Skeletal muscle cell (primary cell): ENCODE results near the gene CYP19A1.

ENCODE experiments used
- DNase-seq: peaks from one replicate; pipeline ENCODE4 v3.0.0-alpha.2; 2010; ENCODE audit warnings: low read depth
- H3K4me3 ChIP-seq: 2 replicates; pipeline ENCODE4 v1.5.1; 2011; ENCODE audit warnings: low read depth, mild to moderate bottlenecking, control low read depth, low read length, moderate library complexity

Gene CYP19A1

DNA sequence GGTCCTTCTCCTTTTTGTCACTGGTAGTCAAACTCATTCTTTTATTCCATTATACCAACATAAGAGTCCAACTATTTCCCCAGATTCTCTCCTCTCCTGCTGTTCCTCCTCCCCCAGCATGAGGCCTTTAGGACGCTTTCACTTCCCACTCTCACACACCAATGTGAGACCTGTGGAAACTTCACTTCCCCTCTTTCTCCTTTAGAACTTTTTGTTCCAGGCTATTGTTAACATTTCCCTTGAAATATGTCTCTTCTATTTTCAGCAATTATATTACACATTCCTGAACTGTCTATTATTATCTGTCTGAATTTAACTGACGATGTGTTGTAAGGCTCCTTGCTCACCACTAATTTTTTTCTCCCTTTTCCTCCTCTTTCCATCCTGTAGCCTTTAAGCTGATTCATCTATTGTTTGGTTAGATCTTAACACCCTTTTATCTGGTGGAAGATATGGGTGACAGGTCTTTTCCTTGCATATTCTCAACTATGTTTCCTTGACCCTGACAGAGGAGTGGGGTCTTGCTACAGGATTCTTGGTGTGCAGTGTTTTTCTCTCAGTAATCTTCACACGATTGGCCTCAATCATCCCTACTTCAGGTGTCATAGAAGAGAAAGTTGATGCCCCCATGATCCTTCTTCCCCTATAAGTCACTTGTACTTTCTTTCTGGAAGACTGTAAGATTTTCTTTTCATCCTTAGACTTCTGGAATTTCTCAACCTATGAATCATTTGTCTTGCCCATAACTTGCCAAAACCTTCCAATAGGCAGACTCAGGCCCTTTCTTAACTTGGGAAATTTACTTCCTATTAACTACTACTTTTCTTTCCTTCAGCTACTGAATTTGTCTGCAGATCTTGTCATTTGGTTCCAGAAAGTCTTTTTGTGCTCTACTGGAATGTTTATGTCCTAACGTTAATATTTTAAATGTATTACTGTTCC is 5.9 kb downstream of the CYP19A1 start:
- DNase-seq, result no peak

DNA sequence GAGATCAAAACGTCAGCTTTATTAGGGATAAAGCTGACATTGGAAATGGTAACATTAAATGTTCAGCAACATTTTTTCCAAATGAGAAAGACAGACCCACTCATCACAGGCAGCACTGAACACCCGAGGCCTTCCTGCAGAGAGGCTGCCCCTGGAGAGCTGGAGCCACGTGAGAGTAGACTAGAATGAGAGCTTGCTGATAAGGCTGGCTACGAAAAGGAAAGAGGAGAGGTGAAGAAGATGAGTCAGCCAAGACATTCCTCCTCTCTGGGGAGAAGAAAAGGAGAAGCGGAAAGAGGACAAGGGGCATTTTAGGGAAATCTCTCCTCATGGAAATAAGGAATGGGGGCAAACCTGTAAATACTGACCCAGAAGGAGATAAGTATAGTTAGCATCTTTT is 7.3 kb downstream of the CYP19A1 start:
- no peak overlapping the region for H3K4me3 ChIP-seq
- DNase-seq, result no peak

More for the DNA sequence above, 5.9 kb downstream of the CYP19A1 start:
- no peak overlapping the region for H3K4me3 ChIP-seq

DNA sequence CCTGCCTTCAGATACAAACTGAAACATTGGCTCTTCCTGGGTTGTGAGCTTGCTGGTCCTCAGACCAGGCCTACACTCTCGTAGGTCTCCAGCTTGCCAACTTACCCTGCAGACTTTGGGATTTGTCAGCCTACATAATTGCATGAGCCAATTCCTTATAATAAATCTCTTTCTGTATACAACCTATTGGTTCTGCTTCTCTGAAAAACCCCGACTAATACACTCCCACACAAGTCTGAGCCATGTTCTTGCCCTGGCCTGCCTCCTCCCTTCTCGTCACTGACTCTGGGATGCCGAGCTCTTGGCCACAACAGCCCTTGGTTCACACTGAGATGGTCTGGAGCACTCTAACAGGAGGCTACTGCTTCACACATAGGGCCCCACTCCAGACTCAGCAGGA is 9.5 kb downstream of the CYP19A1 start:
- DNase-seq, result no peak
- H3K4me3 ChIP-seq, result no peak overlapping the region

DNA sequence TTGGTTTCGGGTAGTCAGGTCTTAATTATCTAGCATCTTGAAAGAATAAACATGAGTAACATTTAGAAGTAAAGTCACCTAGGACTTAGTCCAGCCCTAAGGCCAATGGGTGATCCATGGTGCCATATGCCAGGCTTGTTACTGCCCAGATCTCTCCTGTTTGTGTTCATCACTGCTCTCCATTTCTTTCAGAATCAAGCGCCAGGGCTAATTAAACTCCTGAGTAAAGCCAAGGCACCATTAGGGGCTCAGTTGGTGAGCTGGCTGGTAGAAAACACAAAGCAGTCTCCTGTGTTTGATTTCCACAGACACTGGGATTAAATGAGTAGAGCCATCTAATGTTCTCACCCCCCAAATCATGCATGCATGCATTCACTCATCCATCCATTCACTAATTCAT is 11.3 kb downstream of the CYP19A1 start:
- no peak for DNase-seq
- no peak overlapping the region for H3K4me3 ChIP-seq

DNA sequence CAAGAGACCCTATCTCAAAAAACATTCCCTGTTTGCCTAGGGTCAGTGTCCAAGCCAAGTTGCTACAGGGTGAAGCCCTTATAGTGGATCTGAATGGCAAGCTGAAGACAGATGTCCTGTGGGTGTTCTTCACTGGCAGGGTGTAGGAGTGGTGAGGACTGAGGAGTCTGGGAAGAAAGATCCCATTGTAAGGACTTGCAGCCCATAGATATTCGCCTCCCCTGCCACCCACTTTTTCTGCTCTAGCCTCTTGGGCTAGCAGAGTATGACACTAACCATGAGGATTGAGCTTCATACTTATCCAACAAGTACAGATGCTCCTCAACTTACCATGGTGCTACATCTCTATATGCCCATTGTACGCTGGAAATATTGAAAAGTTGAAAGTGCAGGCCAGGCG is 13.2 kb downstream of the CYP19A1 start:
- H3K4me3 ChIP-seq, result no peak overlapping the region
- no peak for DNase-seq

- H3K4me3 ChIP-seq, result no peak overlapping the region
- DNase-seq, result no peak
These were observed 14.6 kb downstream of the CYP19A1 start for GRCh38 chr15:51323749-51324148.

GRCh38 chr15:51322621-51323296 is 15.6 kb downstream of the CYP19A1 start:
- DNase-seq, result peak; percentile 64
- H3K4me3 ChIP-seq, result no peak overlapping the region

DNA sequence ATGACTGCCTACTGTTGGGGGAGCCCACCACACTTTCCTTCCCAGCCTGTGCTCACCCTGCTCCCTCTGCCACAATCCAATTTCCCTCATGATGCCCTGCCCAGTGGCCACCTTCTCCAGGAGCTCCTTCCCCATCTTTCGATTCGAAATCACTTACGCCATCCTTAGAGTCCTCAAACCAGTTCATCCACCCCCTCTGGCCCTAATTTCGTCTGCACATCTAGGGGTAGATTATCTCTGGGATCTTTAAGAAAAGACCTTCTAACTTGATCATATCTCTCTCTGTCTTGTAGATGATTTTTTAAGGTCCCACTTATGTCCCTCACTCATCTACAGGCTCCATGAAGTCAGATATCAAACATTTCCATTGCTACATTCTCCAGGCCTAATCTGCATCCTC is 17.1 kb downstream of the CYP19A1 start:
- no peak for DNase-seq
- no peak overlapping the region for H3K4me3 ChIP-seq

DNA sequence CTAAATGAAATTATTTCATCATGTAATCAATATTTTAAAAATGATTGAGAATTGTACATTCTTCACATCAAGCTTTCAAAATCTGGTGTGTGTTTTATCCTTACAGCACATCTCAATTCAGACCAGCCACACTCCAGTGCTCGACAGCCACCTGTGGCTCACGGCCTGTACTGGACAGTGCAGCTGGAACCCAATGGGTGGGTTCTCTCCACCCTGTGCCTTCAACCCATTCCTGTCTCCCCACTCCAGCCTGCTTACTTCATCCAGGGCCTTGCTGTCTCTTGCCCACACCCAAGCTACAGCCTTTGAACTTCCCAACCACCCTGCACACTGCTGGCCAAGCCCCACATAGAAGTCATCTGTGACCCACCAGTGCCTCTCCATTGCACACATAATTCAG is 17.6 kb downstream of the CYP19A1 start:
- no peak overlapping the region for H3K4me3 ChIP-seq
- DNase-seq, result no peak

- DNase-seq, result no peak
- no peak overlapping the region for H3K4me3 ChIP-seq
These were observed 18.9 kb downstream of the CYP19A1 start for GRCh38 chr15:51319539-51319938.

- H3K4me3 ChIP-seq, result no peak overlapping the region
- DNase-seq, result no peak
These were observed 19.8 kb downstream of the CYP19A1 start for GRCh38 chr15:51318382-51319150.

- no peak overlapping the region for H3K4me3 ChIP-seq
These were observed 21.8 kb downstream of the CYP19A1 start for GRCh38 chr15:51316636-51317035.

DNA sequence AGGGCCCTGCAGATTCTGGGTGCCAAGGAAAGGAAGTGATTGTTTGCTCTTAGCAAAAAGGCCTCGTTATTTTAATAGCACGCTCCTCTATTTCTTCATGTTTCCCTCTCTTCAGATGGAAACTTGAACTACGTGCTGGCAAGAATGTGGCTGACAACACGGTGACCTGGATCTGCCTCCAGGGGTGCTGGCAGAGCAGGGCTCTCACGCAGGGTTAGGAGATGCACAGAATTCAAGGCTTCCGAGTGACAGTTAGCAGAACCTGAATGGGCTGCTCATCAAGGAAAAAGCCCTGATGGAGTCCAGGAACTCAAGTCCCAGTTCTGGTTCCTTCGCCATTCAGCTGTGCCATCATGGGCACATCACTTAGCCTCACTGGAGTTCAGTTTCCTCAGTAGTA is 22.7 kb downstream of the CYP19A1 start:
- no peak overlapping the region for H3K4me3 ChIP-seq
- no peak for DNase-seq

More at GRCh38 chr15:51316636-51317035, 21.8 kb downstream of the CYP19A1 start:
- DNase-seq, result no peak

DNA sequence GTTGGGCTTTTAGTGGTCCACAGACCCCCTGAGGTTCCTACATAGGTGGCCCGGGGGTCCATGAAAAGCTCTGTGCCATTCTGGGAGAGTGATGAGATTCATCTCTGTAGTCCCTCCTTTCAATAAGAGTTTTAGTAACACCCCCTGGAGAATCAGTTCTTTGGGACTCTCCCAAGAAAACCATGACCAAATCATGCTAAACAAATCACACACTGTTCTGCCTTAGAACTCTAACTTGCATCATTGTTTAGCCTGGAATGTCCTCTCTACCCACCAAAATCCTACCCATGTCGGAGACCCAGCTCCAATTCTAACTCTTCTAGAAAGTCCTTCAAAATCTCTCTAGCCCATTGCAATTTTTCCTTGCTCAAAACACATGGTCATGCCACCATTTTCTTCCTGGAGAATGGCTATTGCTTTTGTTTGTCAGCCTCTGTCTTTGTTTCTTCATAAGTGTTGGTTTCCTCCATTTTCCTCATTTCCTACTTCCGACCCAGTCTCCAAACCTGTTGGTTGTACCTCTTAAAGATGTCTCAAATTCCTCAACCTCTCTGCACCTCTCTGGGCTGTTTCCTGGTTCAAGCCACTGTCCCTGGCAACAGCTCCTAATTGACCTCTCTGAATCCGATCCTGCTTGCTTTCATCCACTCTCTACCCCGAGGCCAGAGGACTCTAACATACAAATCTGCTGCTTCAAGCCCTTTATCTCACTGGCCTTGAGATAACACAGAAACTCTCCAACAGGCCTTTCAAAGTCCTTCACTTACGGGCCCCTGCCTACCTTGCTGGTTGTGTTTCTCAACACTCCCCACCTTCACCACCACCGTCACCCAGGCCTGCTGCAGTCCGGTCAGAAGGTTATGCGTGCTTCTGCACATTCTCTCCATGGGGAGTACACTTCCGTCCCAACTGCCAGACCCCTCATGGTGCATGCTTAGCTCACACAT is 23.7 kb downstream of the CYP19A1 start:
- no peak for DNase-seq
- no peak overlapping the region for H3K4me3 ChIP-seq

DNA sequence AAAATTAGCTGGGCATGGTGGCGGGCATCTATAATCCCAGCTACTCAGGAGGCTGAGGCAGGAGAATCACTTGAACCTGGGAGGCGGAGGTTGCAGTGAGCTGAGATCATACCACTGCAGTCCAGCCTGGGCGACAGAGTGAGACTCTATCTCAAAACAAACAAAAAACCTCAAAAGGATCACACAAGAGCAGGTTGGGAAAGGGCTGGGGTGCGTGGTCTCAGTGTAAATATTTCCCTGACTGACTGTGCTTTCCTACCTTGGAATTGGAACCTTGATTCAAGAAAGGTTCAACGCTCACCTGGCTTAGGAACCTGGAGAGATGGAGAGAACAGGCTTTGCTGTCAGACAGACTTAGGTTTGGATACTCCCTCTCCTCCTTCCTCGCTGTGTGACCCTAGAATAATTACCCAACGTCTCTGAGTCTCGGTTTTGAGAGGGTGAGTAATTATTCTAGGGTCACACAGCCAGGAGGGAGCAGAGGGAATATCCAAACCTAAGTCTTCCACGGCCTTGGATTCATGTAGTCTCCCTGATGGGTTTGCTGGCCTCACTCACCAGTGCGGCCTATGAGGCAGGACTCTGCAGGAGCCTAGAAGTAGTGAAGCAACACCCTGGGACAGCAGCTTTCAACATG is 24.6 kb downstream of the CYP19A1 start:
- no peak for DNase-seq
- H3K4me3 ChIP-seq, result no peak overlapping the region

DNA sequence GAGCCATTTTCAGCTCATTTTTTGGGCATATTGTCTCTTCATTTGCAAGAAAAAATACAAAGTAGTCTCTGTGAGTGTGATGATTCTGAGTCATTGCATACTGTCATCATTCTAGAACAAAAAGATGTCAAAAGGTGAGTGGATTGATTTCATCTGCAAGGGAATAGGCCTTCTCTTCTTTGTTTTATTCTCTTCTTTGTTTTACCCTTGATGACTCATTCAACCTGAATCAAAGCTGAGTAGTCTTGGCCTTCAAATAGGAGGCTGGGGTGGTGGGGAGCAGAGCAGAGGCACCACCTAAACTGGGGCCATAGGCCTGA is 25.4 kb downstream of the CYP19A1 start:
- no peak overlapping the region for H3K4me3 ChIP-seq
- DNase-seq, result no peak

GRCh38 chr15:51312166-51313073 is 26.0 kb downstream of the CYP19A1 start:
- no peak for DNase-seq
- H3K4me3 ChIP-seq, result no peak overlapping the region

GRCh38 chr15:51311510-51311909 is 26.9 kb downstream of the CYP19A1 start:
- H3K4me3 ChIP-seq, result no peak overlapping the region
- no peak for DNase-seq
